Esophagus muscularis mucosa (tissue), 4 donors: ENCODE data around the gene UBE2G2.

Experiments used
- CTCF ChIP-seq, 3 experiments: fragments of 200-600 bp in 2 of 3; fragments of 450-650 bp in 1 of 3; sonication (generic) in 2 of 3; IDR thresholded peaks; one replicate each; pipeline ENCODE4 v1.5.1; 2017 to 2019; ENCODE audit warnings: antibody characterized with exemption in 3 of 3, mild to moderate bottlenecking in 2 of 3, moderate library complexity in 1 of 3
- EP300 ChIP-seq: sonication (generic); formaldehyde crosslinking; IDR thresholded peaks from one replicate; pipeline ENCODE4 v1.6.1; 2017; ENCODE audit warnings: antibody characterized with exemption
- POLR2A ChIP-seq: fragments of 450-650 bp; IDR thresholded peaks from one replicate; pipeline ENCODE4 v1.6.1; 2017; ENCODE audit warnings: antibody characterized with exemption, moderate library complexity, mild to moderate bottlenecking, low read depth

DNA sequence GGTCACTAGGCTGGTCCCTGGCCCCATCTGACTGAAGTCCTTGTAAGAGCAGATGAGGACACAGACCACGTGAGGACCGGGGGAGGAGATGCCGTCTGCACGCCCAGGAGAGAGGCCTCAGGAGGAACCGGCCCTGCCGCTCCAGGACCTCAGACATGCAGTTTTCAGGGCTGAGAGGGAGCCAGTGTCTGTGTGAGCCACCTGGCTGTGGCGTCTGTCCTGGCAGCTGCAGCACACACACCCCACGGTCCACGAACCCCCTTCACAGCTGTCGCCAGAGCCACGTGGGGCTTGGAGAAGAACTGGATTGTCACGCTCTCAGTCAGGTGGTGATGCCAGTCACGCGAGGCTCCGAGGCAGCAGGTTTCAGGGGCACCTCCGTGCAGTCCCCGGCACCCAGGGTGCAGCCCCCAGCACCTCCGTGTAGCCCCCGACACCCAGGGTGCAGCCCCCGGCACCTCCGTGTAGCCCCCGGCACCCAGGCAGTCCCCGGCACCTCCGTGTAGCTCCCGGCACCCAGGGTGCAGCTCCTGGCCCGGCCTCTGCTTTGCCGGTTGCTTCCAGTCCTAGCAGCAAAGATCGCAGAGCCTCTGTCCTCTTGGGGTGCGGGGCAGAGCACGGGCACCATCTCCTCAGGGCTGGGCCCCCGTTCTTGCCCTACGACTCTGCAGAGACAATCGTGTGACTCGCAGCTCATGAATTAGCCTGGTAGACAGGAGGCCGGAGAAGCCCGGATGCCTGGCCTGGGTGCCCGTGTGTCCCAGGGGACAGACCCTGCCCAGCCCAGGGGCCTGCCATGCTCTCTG lies 35.2 kb upstream of the UBE2G2 start:
- no peak for TF ChIP-seq CTCF (IDR thresholded peaks at IDR 0.05)
- TF ChIP-seq POLR2A, result no peak
- no peak for TF ChIP-seq EP300
